Left lung (tissue), 10 donors: ENCODE data around the gene SMAP2. TPM values are rescaled to one million over a fixed set of nuclear protein-coding genes. Genes with fewer than 3 reads are reported as not detected.

Source experiments
- ATAC-seq: fragments of 200-7000 bp; cut with Tn5 transposase; one replicate; pipeline ENCODE4 v1.9.1; 2020; ENCODE audit warnings: moderate library complexity
- DNase-seq, 4 donors: peaks; one replicate each; pipeline ENCODE4 v3.0.0-alpha.2; 2013 to 2020
- H3K27ac ChIP-seq, 2 donors: fragments of 200-600 bp; sonication (generic) in 1 of 2; one replicate each; pipeline versions ENCODE4 v1.5.0 to v1.8.0; 2020 to 2021
- H3K27me3 ChIP-seq, 2 donors: fragments of 200-600 bp; sonication (generic) in 1 of 2; one replicate each; pipeline versions ENCODE4 v1.5.0 to v1.8.0; 2020 to 2021
- H3K36me3 ChIP-seq, 2 donors: fragments of 200-600 bp; sonication (generic) in 1 of 2; one replicate each; pipeline versions ENCODE4 v1.5.0 to v1.8.0; 2020 to 2021
- H3K4me1 ChIP-seq, 2 donors: fragments of 200-600 bp; one replicate each; pipeline ENCODE4 v1.8.0; 2021
- H3K4me3 ChIP-seq, 2 donors: fragments of 200-600 bp; sonication (generic) in 1 of 2; one replicate each; pipeline versions ENCODE4 v1.5.0 to v1.8.0; 2020 to 2021; ENCODE audit warnings: mild to moderate bottlenecking in 1 of 2
- H3K9me3 ChIP-seq, 2 donors: fragments of 200-600 bp; sonication (generic) in 1 of 2; one replicate each; pipeline versions ENCODE4 v1.5.0 to v1.8.0; 2020 to 2021
- CTCF ChIP-seq, 2 donors: fragments of 200-600 bp; sonication (generic) in 1 of 2; IDR thresholded peaks; one replicate each; pipeline versions ENCODE4 v1.5.0 to v1.8.0; 2021; ENCODE audit warnings: antibody characterized with exemption in 2 of 2
- intact Hi-C, 2 donors: fragments of 100-400 bp; cut with DNase I; formaldehyde crosslinking; loops; one replicate each; pipeline versions ENCODE4 v1.11.2 to v1.14.2; 2022
- polyA plus RNA-seq, 6 donors: library from polyadenylated mRNA; unstranded; fragments of 120-200 nt; gene quantifications; one replicate each; pipeline ENCODE4 v1.2.1, GENCODE V29; 2013; ENCODE audit not compliant: insufficient read length in 6 of 6
- total RNA-seq, 2 donors: library from RNA; stranded (reverse); fragmentation: NEBNext Ultra II Directional; extraction: Animal tissue kit (Norgen Biotek cat#: 25700); gene quantifications; one replicate each; pipeline ENCODE4 v1.2.1, GENCODE V29; 2021
- donor health status: DM: no; HTN: yes; CAD: no.
- donor health status: DM: no; HTN: no; CAD: no.

The SMAP2 gene
- total and polyA plus RNA-seq, 8 donors: 22.1 to 77.3 (median 24.8) TPM

- DNase-seq (no peak), ATAC-seq (peak; percentile 4)
- no peaks in the 10 kb centered on the region for H3K9me3 ChIP-seq
- intact Hi-C loops: no loop called here
- H3K27ac ChIP-seq: peak overlapping the region; percentile 83 to 95
- peaks cover 0 to under 1% of the 10 kb centered on the region in 2 donors for H3K36me3 ChIP-seq
- no peaks in the 10 kb centered on the region for H3K27me3 ChIP-seq
- H3K4me3 ChIP-seq: no peak overlapping the region
- no peak for TF ChIP-seq CTCF (IDR thresholded peaks at IDR 0.05)
- peaks cover 20 to 99% of the 10 kb centered on the region in 2 donors for H3K4me1 ChIP-seq
Observed at GRCh38 chr1:40383488-40384412, 10.2 kb downstream of the SMAP2 start.

GRCh38 chr1:40384413-40384762 lies 10.9 kb downstream of the SMAP2 start:
- no peak for TF ChIP-seq CTCF (IDR thresholded peaks at IDR 0.05)
- no peaks in the 10 kb centered on the region for H3K9me3 ChIP-seq
- ATAC-seq (peak; percentile 72), DNase-seq (peak in 1 of 4 donors; percentile 7)
- peaks cover 21 to 100% of the 10 kb centered on the region in 2 donors for H3K4me1 ChIP-seq
- intact Hi-C loops: no loop called here
- peaks cover 0 to 6% of the 10 kb centered on the region in 2 donors for H3K36me3 ChIP-seq
- H3K27ac ChIP-seq: peak overlapping the region; percentile 83 to 95
- H3K27me3 ChIP-seq: no peaks in the 10 kb centered on the region
- H3K4me3 ChIP-seq: peak overlapping the region in 1 of 2 donors; percentile 2

GRCh38 chr1:40384887-40385286 lies 11.4 kb downstream of the SMAP2 start:
- peak overlapping the region in 1 of 2 donors; percentile 2 for H3K4me3 ChIP-seq
- H3K36me3 ChIP-seq: peaks cover 0 to 8% of the 10 kb centered on the region in 2 donors
- no peak for ATAC-seq
- H3K27ac ChIP-seq: peak overlapping the region; percentile 83 to 95
- DNase-seq: no peak
- intact Hi-C loops: no loop called here
- H3K27me3 ChIP-seq: no peaks in the 10 kb centered on the region
- no peak for TF ChIP-seq CTCF (IDR thresholded peaks at IDR 0.05)
- no peaks in the 10 kb centered on the region for H3K9me3 ChIP-seq
- peaks cover 25 to 100% of the 10 kb centered on the region in 2 donors for H3K4me1 ChIP-seq

GRCh38 chr1:40385437-40386358 lies 12.2 kb downstream of the SMAP2 start:
- DNase-seq (peak in 1 of 4 donors; percentile 6), ATAC-seq (peak; percentile 20)
- peak overlapping the region in 1 of 2 donors; percentile 3 for H3K4me3 ChIP-seq
- H3K4me1 ChIP-seq: peaks cover 25 to 100% of the 10 kb centered on the region in 2 donors
- TF ChIP-seq CTCF (IDR thresholded peaks at IDR 0.05): no peak
- intact Hi-C loops: no loop called here
- H3K9me3 ChIP-seq: no peaks in the 10 kb centered on the region
- H3K36me3 ChIP-seq: peaks cover 0 to 8% of the 10 kb centered on the region in 2 donors
- H3K27me3 ChIP-seq: no peaks in the 10 kb centered on the region
- peak overlapping the region; percentile 83 to 95 for H3K27ac ChIP-seq
